ENCODE data around the gene BAX.
"Not testable (repeated sequence)": the region's sequence is repeated elsewhere in the genome, so short reads cannot be mapped to it uniquely, and the experiment has no call there.

DNA sequence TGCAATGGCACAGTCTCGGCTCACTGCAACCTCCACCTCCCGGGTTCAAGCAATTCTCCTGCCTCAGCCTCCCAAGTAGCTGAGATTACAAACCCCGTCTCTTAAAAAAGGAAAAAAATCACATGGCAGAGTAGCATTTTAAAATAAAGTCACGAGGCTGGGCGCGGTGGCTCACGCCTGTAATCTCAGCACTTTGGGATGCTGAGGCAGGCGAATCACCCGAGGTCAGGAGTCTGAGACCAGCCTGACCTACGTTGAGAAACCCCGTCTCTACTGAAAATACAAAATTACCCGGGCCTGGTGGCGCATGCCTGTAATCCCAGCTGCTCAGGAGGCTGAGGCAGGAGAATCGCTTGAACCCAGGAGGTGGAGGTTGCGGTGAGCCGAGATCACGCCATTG is 27.0 kb upstream of the BAX start:
- TF ChIP-seq CTCF (IDR thresholded peaks at IDR 0.05); ELF1 (IDR thresholded peaks at IDR 0.05); USF2 (IDR thresholded peaks at IDR 0.05; ENCODE audit: borderline replicate concordance, low read depth, low read length); POLR2AphosphoS5 (IDR thresholded peaks at IDR 0.05; ENCODE audit: low read depth, low read length); USF1 (IDR thresholded peaks at IDR 0.05; ENCODE audit: borderline replicate concordance, low read depth); TAF1 (IDR thresholded peaks at IDR 0.05; ENCODE audit: borderline replicate concordance, low read depth, low read length); EZH2phosphoT487 (IDR thresholded peaks at IDR 0.05; ENCODE audit: borderline replicate concordance, low read depth); RXRA (IDR thresholded peaks at IDR 0.05; ENCODE audit: borderline replicate concordance, low read depth); RFX5 (IDR thresholded peaks at IDR 0.05; ENCODE audit: low read length); EP300 (IDR thresholded peaks at IDR 0.05; ENCODE audit: borderline replicate concordance in 1 of 2, low read depth in 1 of 2, low read length in 1 of 2): not testable (repeated sequence)
- TF ChIP-seq, protein P1, sequence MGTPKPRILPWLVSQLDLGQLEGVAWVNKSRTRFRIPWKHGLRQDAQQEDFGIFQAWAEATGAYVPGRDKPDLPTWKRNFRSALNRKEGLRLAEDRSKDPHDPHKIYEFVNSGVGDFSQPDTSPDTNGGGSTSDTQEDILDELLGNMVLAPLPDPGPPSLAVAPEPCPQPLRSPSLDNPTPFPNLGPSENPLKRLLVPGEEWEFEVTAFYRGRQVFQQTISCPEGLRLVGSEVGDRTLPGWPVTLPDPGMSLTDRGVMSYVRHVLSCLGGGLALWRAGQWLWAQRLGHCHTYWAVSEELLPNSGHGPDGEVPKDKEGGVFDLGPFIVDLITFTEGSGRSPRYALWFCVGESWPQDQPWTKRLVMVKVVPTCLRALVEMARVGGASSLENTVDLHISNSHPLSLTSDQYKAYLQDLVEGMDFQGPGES (IDR thresholded peaks at IDR 0.05; ENCODE audit: low read depth, low read length): not testable (repeated sequence)
- TF ChIP-seq, protein P2, sequence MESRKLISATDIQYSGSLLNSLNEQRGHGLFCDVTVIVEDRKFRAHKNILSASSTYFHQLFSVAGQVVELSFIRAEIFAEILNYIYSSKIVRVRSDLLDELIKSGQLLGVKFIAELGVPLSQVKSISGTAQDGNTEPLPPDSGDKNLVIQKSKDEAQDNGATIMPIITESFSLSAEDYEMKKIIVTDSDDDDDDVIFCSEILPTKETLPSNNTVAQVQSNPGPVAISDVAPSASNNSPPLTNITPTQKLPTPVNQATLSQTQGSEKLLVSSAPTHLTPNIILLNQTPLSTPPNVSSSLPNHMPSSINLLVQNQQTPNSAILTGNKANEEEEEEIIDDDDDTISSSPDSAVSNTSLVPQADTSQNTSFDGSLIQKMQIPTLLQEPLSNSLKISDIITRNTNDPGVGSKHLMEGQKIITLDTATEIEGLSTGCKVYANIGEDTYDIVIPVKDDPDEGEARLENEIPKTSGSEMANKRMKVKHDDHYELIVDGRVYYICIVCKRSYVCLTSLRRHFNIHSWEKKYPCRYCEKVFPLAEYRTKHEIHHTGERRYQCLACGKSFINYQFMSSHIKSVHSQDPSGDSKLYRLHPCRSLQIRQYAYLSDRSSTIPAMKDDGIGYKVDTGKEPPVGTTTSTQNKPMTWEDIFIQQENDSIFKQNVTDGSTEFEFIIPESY (IDR thresholded peaks at IDR 0.05; ENCODE audit: borderline replicate concordance, low read depth): not testable (repeated sequence)

Measured in SK-N-SH (cell line).